Endodermal cell (in vitro differentiated cells): ENCODE data around the gene SRBD1. TPM values are rescaled to one million over a fixed set of nuclear protein-coding genes. Genes with fewer than 3 reads are reported as not detected.
A peak's percentile ranks its signal among the peaks of the same experiment; 100 is the strongest.

Source experiments
- DNase-seq: peaks from one replicate; pipeline ENCODE4 v3.0.0-alpha.2; 2017
- H3K27ac ChIP-seq: 2 replicates; pipeline ENCODE4 v1.5.1; 2013; ENCODE audit warnings: mild to moderate bottlenecking, low read depth, low read length, moderate library complexity
- H3K27me3 ChIP-seq: 2 replicates; pipeline ENCODE4 v1.6.1; 2013; ENCODE audit warnings: mild to moderate bottlenecking, low read length, moderate library complexity; ENCODE audit not compliant: insufficient read depth, control insufficient read depth, poor library complexity, severe bottlenecking
- H3K36me3 ChIP-seq: 2 replicates; pipeline ENCODE4 v1.7.0; 2013; ENCODE audit warnings: mild to moderate bottlenecking, low read length, moderate library complexity; ENCODE audit not compliant: control insufficient read depth, insufficient read depth
- H3K4me1 ChIP-seq: one replicate; pipeline ENCODE4 v1.7.0; 2013; ENCODE audit warnings: low read length; ENCODE audit not compliant: control insufficient read depth, insufficient read depth
- H3K4me3 ChIP-seq: 2 replicates; pipeline ENCODE4 v1.5.1; 2013; ENCODE audit warnings: mild to moderate bottlenecking, low read length, moderate library complexity
- H3K9ac ChIP-seq: 2 replicates; pipeline ENCODE4 v1.6.1; 2013; ENCODE audit warnings: mild to moderate bottlenecking, low read length, moderate library complexity; ENCODE audit not compliant: poor library complexity, severe bottlenecking; ENCODE audit errors: extremely low read depth
- H3K9me3 ChIP-seq: 2 replicates; pipeline ENCODE4 v1.6.1; 2013; ENCODE audit warnings: mild to moderate bottlenecking, low read length, moderate library complexity; ENCODE audit not compliant: control insufficient read depth
- H3K27ac Mint-ChIP-seq: 2 replicates; pipeline ENCODE4 v1.8.0; 2020; ENCODE audit warnings: mixed read lengths
- H3K27me3 Mint-ChIP-seq: 2 replicates; pipeline ENCODE4 v1.8.0; 2021; ENCODE audit warnings: mild to moderate bottlenecking, mixed read lengths; ENCODE audit not compliant: insufficient read depth
- H3K36me3 Mint-ChIP-seq: 2 replicates; pipeline ENCODE4 v1.8.0; 2020; ENCODE audit warnings: low read depth, mixed read lengths
- H3K4me1 Mint-ChIP-seq: 2 replicates; pipeline ENCODE4 v1.8.0; 2020; ENCODE audit warnings: mixed read lengths
- H3K4me3 Mint-ChIP-seq: 2 replicates; pipeline ENCODE4 v1.8.0; 2020; ENCODE audit warnings: mild to moderate bottlenecking, moderate library complexity, mixed read lengths
- H3K9me3 Mint-ChIP-seq: 2 replicates; pipeline ENCODE4 v1.8.0; 2020; ENCODE audit warnings: mild to moderate bottlenecking, mixed read lengths
- CTCF ChIP-seq: fragments of 200-600 bp; sonication (generic); conservative IDR thresholded peaks from 2 replicates; pipeline ENCODE4 v1.5.0; 2021; ENCODE audit warnings: antibody characterized with exemption, mild to moderate bottlenecking
- WGBS, 2 experiments: methylation state at CpG; one replicate each; pipeline versions ENCODE4 v1.1.5 to v1.1.7; 2013; ENCODE audit warnings: missing lambda C conversion rate in 2 of 2, mixed read lengths in 1 of 2; ENCODE audit not compliant: insufficient coverage in 1 of 2, insufficient read length in 1 of 2; 5-methylcytosine and 5-hydroxymethylcytosine counted together
- total RNA-seq, 2 donors: library from RNA; stranded (reverse); fragmentation: NEBNext Ultra II Directional in 1 of 2; extraction: Animal tissue kit (Norgen Biotek cat#: 25700) in 1 of 2; gene quantifications; 2 replicates in 1 of 2; 3 replicates in 1 of 2; pipeline ENCODE4 v1.2.1, GENCODE V29; 2021

Gene SRBD1
- total RNA-seq, 2 donors from 2014 or later, result 17.7 to 19.6 TPM

- H3K36me3 ChIP-seq, result peaks cover 9% of the 10 kb centered on the region
- Mint-ChIP-seq H3K27me3 (no peaks in the 10 kb centered on the region), H3K4me3 (no peak overlapping the region), H3K4me1 (peaks cover 5% of the 10 kb centered on the region), H3K27ac (no peak overlapping the region), H3K36me3 (peaks cover 14% of the 10 kb centered on the region), H3K9me3 (peaks cover 6% of the 10 kb centered on the region)
- DNase-seq, result no peak
- no peak overlapping the region for H3K9ac ChIP-seq
- no peak overlapping the region for H3K27ac ChIP-seq
- WGBS, 2 experiments, result 99 to 100% methylated on average over 3 to 6 of the region's 6 CpGs
- TF ChIP-seq CTCF, result peak; percentile 57
- no peaks in the 10 kb centered on the region for H3K27me3 ChIP-seq
- no peak overlapping the region for H3K4me3 ChIP-seq
- H3K9me3 ChIP-seq, result peaks cover 15% of the 10 kb centered on the region
- H3K4me1 ChIP-seq, result no peaks in the 10 kb centered on the region
Observed at GRCh38 chr2:45439788-45440773, 171.0 kb downstream of the SRBD1 start.

DNA sequence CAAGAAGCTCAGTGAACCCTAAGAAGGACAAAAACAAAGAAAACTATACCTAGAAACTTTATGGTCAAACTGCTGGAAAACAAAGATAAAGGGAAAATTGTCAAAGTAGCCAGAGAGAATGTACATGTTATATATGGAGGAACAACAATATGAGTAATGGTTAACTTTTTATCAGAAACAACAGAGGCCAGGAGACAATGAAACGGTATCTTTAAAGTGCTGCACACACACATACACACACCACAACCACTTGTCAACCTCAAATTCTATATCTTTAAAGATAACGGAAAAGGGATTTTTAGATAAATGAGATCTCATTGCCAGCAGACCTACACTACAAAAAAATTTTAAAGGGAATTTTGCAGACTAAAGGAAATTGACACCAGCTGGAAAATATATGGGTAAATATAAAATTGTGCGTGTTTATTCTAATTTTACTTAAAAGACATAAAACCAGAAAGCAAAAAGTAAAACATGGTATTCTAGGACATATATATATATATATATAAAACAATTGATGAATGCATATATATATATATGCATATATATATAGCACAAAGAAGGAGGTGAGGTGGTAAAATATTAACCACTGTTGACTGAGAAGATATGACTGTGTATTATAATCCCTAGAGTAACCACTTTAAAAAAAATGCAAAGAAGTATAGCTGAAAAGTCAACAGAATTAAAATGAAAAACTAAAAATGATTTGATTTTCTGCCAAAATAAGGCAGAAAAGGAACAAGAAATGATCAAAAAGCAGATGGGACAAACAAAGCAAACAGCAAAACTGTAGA, 172.0 kb downstream of the SRBD1 start:
- 83% methylated on average over 1 of the region's 3 CpGs; no CpG with 5 or more reads in 1 of the 2 experiments for WGBS, 2 experiments
- H3K27me3 ChIP-seq, result no peaks in the 10 kb centered on the region
- Mint-ChIP-seq H3K4me1 (peaks cover 5% of the 10 kb centered on the region), H3K27ac (no peak overlapping the region), H3K27me3 (no peaks in the 10 kb centered on the region), H3K4me3 (no peak overlapping the region), H3K36me3 (peaks cover 17% of the 10 kb centered on the region), H3K9me3 (peaks cover 6% of the 10 kb centered on the region)
- no peak for TF ChIP-seq CTCF
- no peaks in the 10 kb centered on the region for H3K4me1 ChIP-seq
- no peak for DNase-seq
- peaks cover 9% of the 10 kb centered on the region for H3K36me3 ChIP-seq
- H3K4me3 ChIP-seq, result no peak overlapping the region
- H3K9me3 ChIP-seq, result peaks cover 15% of the 10 kb centered on the region
- no peak overlapping the region for H3K27ac ChIP-seq
- H3K9ac ChIP-seq, result no peak overlapping the region

GRCh38 chr2:45436456-45436855, 174.6 kb downstream of the SRBD1 start:
- peaks cover 6% of the 10 kb centered on the region for H3K9me3 Mint-ChIP-seq
- Histone ChIP-seq H3K9ac (no peak overlapping the region), H3K4me3 (no peak overlapping the region), H3K27me3 (no peaks in the 10 kb centered on the region), H3K4me1 (no peaks in the 10 kb centered on the region), H3K9me3 (peaks cover 16% of the 10 kb centered on the region), H3K27ac (no peak overlapping the region), H3K36me3 (peaks cover 9% of the 10 kb centered on the region)
- H3K27ac Mint-ChIP-seq, result no peak overlapping the region
- H3K4me1 Mint-ChIP-seq, result peaks cover 5% of the 10 kb centered on the region
- TF ChIP-seq CTCF, result no peak
- H3K4me3 Mint-ChIP-seq, result no peak overlapping the region
- DNase-seq, result no peak
- no peaks in the 10 kb centered on the region for H3K27me3 Mint-ChIP-seq
- 100% methylated on average over 2 of the region's 2 CpGs for WGBS, 2 experiments
- peaks cover 18% of the 10 kb centered on the region for H3K36me3 Mint-ChIP-seq
